PC-9 (cell line): ENCODE results near the gene CTTNBP2.

Experiments used
- CTCF ChIP-seq: fragments of 200-600 bp; sonication (generic); conservative IDR thresholded peaks from 2 replicates; pipeline ENCODE4 v1.6.1; 2017; ENCODE audit warnings: mixed run types, antibody characterized with exemption, mild to moderate bottlenecking, moderate library complexity
- EZH2 ChIP-seq: fragments of 200-600 bp; sonication (generic); IDR thresholded peaks from 2 replicates; pipeline ENCODE4 v1.8.0; 2017; ENCODE audit warnings: antibody characterized with exemption, low read depth

- TF ChIP-seq CTCF = no peak
- TF ChIP-seq EZH2 = no peak
These were observed 69.8 kb downstream of the CTTNBP2 start for GRCh38 chr7:117803476-117803875.
